IgD-negative memory B cell (primary cell): Measurements from ENCODE around the gene AMN. TPM values are rescaled to one million over a fixed set of nuclear protein-coding genes. Genes with fewer than 3 reads are reported as not detected.

Experiments used
- H3K27ac Mint-ChIP-seq, 3 donors: one replicate each; pipeline ENCODE4 v1.8.0; 2020 to 2022; ENCODE audit warnings: mild to moderate bottlenecking in 3 of 3, mixed read lengths in 3 of 3, moderate library complexity in 1 of 3
- H3K27me3 Mint-ChIP-seq: one replicate; pipeline ENCODE4 v1.8.0; 2021; ENCODE audit warnings: mixed read lengths
- H3K36me3 Mint-ChIP-seq: one replicate; pipeline ENCODE4 v1.8.0; 2020; ENCODE audit warnings: mild to moderate bottlenecking, mixed read lengths
- H3K4me1 Mint-ChIP-seq, 3 donors: one replicate each; pipeline ENCODE4 v1.8.0; 2020 to 2022; ENCODE audit warnings: mixed read lengths in 3 of 3, mild to moderate bottlenecking in 1 of 3
- H3K4me3 Mint-ChIP-seq, 4 donors: one replicate each; pipeline ENCODE4 v1.8.0; 2020 to 2022; ENCODE audit warnings: mild to moderate bottlenecking in 4 of 4, mixed read lengths in 4 of 4, moderate library complexity in 3 of 4
- H3K9me3 Mint-ChIP-seq, 3 donors: one replicate each; pipeline ENCODE4 v1.8.0; 2020 to 2021; ENCODE audit warnings: mixed read lengths in 3 of 3, mild to moderate bottlenecking in 1 of 3
- polyA plus RNA-seq: library from polyadenylated mRNA; unstranded; fragments of 300-500 nt; fragmentation: Illumina TruSeq; gene quantifications from one replicate; pipeline ENCODE4 v1.2.3, GENCODE V29; 2021

AMN gene
- polyA plus RNA-seq, 1 donor from 2014 or later: 15.0 TPM

DNA sequence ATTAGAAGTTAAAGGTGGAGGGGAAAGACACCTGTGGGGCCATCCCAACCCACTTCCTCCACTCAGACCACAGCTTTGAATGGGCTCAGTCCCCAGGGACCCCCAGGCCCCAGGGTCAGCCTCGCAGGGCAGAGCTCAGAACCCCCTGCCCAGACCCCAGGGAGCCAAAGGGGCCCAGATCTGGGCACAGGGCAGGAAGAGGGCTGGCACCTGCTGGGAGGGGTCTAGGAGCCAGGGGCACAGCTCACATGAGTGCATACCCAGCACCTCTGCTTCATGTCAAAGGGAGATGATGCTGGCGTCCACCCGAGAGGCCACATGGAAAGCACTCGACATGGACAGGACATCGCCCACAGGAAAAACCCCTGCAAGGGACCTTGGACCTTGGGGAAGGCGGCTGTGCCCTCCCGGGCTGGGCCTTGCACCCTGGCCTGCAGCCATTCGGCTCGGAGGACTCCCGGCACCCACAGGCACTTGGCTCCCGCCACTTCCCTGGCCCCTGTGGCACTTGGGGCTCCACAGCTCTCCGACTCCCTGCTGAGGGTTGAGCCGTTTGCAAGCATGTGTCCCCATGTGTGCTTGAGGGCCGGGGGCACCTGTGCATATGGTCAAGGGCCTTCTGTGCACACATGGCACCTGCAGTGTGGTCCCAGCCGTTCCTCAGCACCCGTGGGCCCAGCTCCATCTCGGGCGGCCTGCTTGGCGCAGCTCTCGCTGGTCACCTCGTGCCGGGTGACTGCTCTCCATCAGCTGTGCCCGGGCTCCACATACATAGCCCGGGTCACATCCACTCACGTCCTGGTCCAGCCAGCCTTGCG, 7.8 kb upstream of the AMN start:
- Mint-ChIP-seq H3K27ac (peak overlapping the region in 2 of 3 donors; percentile 63 to 80), H3K9me3 (no peaks in the 10 kb centered on the region), H3K4me3 (peak overlapping the region; percentile 44 to 86 (median 69)), H3K4me1 (peaks cover 30 to 38% (median 35%) of the 10 kb centered on the region in 3 donors), H3K36me3 (peaks cover 1% of the 10 kb centered on the region), H3K27me3 (peaks cover 2% of the 10 kb centered on the region)

DNA sequence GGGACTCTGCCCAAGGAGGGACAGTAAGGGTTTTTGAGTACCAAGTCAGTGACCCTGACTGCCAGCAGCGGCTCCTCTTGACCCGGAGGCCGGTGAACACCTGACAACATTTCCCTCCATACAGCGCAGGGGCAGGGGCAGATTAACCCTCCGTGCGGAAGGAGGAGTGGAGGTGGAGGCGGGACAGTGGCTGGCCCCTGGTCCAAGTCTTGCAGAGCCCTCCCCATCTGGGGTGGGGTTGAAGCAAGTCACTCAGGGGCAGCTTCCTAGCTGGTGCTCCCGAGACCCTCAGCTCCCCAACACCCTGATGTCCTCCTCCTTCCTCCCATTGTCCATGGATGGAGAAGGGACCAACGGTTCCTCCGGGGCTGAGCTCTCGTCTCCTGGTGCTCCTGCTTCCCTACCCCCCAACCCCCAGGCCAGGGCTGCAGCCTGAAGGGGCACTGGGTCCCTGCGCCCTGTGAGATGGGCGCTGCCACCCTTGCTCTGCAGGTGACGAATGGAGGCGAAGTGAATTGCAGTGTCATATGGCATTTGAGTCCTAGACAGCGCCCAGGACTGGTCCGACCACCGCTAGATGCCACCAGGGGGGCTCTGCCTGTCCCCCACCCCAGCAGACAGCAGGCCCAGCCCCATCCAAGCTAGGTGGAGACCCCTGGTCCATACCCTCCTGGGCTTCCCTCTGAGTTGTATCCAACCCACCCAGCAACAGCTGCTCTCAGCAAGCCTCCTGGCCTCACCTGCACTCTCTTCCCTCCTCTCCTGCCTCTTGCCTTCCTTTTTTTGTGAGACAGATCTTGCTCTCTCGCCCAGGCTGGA, 7.0 kb upstream of the AMN start:
- Mint-ChIP-seq H3K9me3 (no peaks in the 10 kb centered on the region), H3K4me3 (peak overlapping the region in 3 of 4 donors; percentile 41 to 53 (median 49)), H3K27me3 (peaks cover 2% of the 10 kb centered on the region), H3K36me3 (peaks cover 1% of the 10 kb centered on the region), H3K4me1 (peaks cover 30 to 38% (median 35%) of the 10 kb centered on the region in 3 donors), H3K27ac (peak overlapping the region; percentile 63 to 95 (median 81))

GRCh38 chr14:102916347-102917055, 6.0 kb upstream of the AMN start:
- peaks cover 2% of the 10 kb centered on the region for H3K27me3 Mint-ChIP-seq
- peaks cover 28 to 35% (median 30%) of the 10 kb centered on the region in 3 donors for H3K4me1 Mint-ChIP-seq
- no peaks in the 10 kb centered on the region for H3K36me3 Mint-ChIP-seq
- peak overlapping the region in 2 of 4 donors; percentile 63 to 81 for H3K4me3 Mint-ChIP-seq
- no peaks in the 10 kb centered on the region for H3K9me3 Mint-ChIP-seq
- peak overlapping the region in 2 of 3 donors; percentile 92 to 95 for H3K27ac Mint-ChIP-seq

- Mint-ChIP-seq H3K9me3 (no peaks in the 10 kb centered on the region), H3K36me3 (no peaks in the 10 kb centered on the region), H3K27me3 (peaks cover 2% of the 10 kb centered on the region), H3K4me1 (peaks cover 28 to 35% (median 30%) of the 10 kb centered on the region in 3 donors), H3K4me3 (peak overlapping the region in 2 of 4 donors; percentile 29 to 78), H3K27ac (peak overlapping the region in 2 of 3 donors; percentile 92 to 95)
These were observed 5.4 kb upstream of the AMN start for GRCh38 chr14:102917056-102917385.

- H3K4me3 Mint-ChIP-seq: peak overlapping the region in 2 of 4 donors; percentile 29 to 78
- H3K4me1 Mint-ChIP-seq: peaks cover 28 to 35% (median 30%) of the 10 kb centered on the region in 3 donors
- H3K27ac Mint-ChIP-seq: peak overlapping the region in 1 of 3 donors; percentile 95
- H3K27me3 Mint-ChIP-seq: peaks cover 2% of the 10 kb centered on the region
- no peaks in the 10 kb centered on the region for H3K9me3 Mint-ChIP-seq
- H3K36me3 Mint-ChIP-seq: no peaks in the 10 kb centered on the region
These were observed 4.8 kb upstream of the AMN start for GRCh38 chr14:102917469-102918211.

- Mint-ChIP-seq H3K4me1 (peaks cover 28 to 35% (median 33%) of the 10 kb centered on the region in 3 donors), H3K27ac (no peak overlapping the region), H3K4me3 (no peak overlapping the region), H3K9me3 (no peaks in the 10 kb centered on the region), H3K36me3 (no peaks in the 10 kb centered on the region), H3K27me3 (peaks cover 5% of the 10 kb centered on the region)
These were observed 4.0 kb upstream of the AMN start for GRCh38 chr14:102918438-102918837.

- peaks cover 5% of the 10 kb centered on the region for H3K27me3 Mint-ChIP-seq
- H3K4me3 Mint-ChIP-seq: no peak overlapping the region
- no peaks in the 10 kb centered on the region for H3K9me3 Mint-ChIP-seq
- H3K4me1 Mint-ChIP-seq: peaks cover 19 to 23% (median 20%) of the 10 kb centered on the region in 3 donors
- H3K36me3 Mint-ChIP-seq: no peaks in the 10 kb centered on the region
- no peak overlapping the region for H3K27ac Mint-ChIP-seq
These were observed 2.0 kb upstream of the AMN start for GRCh38 chr14:102920273-102920997.

DNA sequence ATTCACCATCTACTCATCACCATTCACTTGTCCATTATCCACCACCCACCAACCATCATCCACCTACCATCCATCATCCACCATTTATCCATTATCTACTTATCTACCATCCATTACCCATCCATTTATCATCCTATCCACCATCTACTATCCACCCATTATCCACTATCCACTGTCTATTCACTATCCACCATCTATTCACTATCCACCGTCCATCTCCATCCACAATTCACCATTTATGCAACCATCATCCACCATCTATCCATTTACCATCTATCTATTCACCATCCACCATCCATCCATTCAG, 1.5 kb upstream of the AMN start:
- Mint-ChIP-seq H3K9me3 (no peaks in the 10 kb centered on the region), H3K4me3 (no peak overlapping the region), H3K27ac (no peak overlapping the region), H3K4me1 (peaks cover 16 to 19% (median 17%) of the 10 kb centered on the region in 3 donors), H3K27me3 (peaks cover 5% of the 10 kb centered on the region), H3K36me3 (peaks cover 1% of the 10 kb centered on the region)

DNA sequence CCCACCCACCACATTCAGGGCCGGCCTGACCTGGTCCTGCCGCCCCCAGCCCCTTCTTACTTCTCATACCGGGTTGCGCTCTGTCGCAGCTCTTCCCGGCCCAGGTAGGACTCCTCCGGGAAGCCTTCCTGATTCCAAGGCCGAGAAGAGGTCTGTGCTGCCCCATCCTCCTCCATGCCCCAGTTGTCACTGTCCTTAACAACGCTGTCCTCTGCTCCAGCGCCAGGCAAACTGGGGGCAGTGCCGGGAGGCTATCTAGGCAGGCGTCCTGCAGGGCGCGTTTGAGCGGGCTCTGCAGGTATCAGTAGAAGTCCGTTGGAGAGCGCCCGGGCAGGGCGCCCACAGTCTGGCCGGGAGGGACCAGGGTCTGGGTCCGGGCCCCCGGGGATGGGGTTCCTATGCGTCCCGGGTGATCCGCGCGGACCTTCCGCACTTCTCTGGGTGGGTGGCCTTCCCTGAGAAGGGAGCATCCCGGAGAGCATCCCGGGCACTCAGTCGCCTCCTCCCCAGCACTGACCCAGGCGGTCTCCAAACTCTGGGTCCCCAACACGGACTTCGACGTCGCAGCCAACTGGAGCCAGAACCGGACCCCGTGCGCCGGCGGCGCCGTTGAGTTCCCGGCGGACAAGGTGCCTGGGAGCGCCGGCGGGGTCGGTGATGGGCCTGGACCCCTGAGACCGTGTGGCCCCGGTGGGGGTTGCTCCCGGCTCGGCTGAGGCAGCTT, 900 bp downstream of the AMN start:
- Mint-ChIP-seq H3K27ac (peak overlapping the region in 2 of 3 donors; percentile 68 to 73), H3K27me3 (peaks cover 3% of the 10 kb centered on the region), H3K36me3 (peaks cover 1% of the 10 kb centered on the region), H3K9me3 (no peaks in the 10 kb centered on the region), H3K4me3 (peak overlapping the region in 2 of 4 donors; percentile 81 to 92), H3K4me1 (peaks cover 4 to 8% (median 8%) of the 10 kb centered on the region in 3 donors)

DNA sequence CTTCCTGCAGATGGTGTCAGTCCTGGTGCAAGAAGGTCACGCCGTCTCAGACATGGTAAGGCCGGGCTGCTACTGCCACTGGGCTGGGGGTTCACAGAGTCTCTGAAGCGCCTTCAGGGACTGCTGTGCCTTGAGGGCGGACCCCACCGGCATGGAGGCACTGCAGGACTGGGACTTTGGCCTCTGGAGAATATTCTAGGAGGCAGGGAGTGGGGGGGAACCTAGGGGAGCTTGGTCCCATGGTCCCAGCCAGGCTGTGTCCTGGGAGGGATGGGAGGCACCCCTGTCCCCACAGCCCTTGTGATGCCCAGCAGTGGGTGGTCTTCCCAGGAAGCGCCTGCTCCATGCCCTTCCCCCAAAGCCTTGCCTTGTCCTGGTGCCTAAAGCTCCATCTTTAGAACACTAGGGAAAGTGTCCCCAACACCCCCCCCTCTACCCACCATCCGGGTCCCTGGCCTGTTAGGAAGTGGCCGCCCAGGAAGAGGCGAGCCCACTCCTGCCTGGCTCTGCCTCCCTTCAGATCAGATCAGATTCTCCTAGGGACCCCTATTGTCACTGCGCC, 1.5 kb downstream of the AMN start:
- Mint-ChIP-seq H3K4me1 (peaks cover 4 to 8% (median 8%) of the 10 kb centered on the region in 3 donors), H3K36me3 (peaks cover 1% of the 10 kb centered on the region), H3K27me3 (peaks cover 3% of the 10 kb centered on the region), H3K27ac (no peak overlapping the region), H3K9me3 (no peaks in the 10 kb centered on the region), H3K4me3 (peak overlapping the region; percentile 30 to 66 (median 57))

DNA sequence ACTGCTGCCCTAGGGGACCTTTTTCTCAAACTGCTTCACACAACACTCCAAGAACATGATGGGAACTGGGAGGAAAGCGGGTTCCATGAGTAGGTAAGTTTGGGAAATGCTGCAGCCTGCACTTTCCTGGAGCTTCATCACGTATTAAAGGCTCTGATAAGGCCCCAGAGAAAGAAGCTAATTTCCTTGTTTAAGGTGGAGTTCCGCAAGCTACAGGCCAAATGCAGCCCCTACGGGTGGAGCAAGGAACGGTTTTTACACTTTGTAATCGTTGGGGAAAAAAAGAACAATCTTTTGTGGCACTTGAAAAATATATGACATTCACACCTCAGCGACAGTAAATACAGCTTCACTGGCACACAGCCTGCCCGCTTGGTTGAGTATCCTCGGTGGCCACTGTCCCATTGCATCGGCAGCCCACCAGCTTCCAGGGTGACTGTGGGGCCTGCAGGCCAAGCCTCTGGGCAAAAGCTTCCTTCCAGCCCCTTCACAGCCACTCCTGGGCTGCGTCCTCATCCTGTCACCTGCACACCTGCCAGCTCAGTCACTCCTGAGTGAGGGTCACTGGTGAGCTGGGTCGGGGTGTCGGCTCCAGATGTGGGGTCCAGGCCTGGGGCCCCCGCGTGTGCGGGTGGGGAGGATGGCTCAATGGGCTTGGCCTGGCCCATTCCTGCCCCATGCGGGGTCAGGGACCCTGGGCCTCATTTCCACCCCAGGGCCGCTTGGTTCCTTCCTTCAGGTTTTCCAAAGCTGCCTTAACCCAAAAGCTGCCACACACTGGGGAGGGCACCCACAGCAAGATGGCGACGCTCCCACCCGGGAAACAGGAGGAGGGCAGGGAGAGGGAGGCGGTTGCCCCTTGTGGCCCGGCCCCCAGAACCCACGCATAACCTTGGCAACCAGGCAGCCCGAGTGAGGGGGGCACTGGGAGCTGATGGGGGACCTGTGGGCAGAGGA, 2.4 kb downstream of the AMN start:
- H3K27me3 Mint-ChIP-seq: peaks cover 3% of the 10 kb centered on the region
- peak overlapping the region; percentile 37 to 66 (median 54) for H3K4me3 Mint-ChIP-seq
- peak overlapping the region in 1 of 3 donors; percentile 21 for H3K27ac Mint-ChIP-seq
- H3K9me3 Mint-ChIP-seq: no peaks in the 10 kb centered on the region
- H3K4me1 Mint-ChIP-seq: peaks cover 4 to 8% (median 8%) of the 10 kb centered on the region in 3 donors
- peaks cover 1% of the 10 kb centered on the region for H3K36me3 Mint-ChIP-seq

DNA sequence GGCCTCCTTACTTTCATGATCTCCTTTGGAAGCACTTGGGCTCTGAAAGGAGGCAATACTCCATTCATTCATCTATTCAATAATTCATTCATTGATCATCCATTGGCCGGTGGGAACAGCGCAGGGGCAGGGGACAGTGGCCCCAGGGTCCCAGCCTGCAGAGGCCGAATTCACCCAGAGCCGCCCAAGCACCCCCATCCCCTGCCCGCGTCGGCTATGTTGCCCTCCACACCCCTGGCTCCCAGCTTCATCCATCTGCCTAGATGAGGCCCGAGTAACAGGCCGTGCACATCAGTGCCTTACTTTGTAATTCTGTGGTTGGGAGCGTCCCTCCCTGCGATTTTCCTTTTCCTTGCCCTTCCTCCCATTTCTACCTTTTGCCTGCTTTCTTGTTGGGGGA, 3.2 kb downstream of the AMN start:
- H3K27me3 Mint-ChIP-seq: peaks cover 3% of the 10 kb centered on the region
- H3K27ac Mint-ChIP-seq: peak overlapping the region in 1 of 3 donors; percentile 19
- peaks cover 4 to 8% (median 8%) of the 10 kb centered on the region in 3 donors for H3K4me1 Mint-ChIP-seq
- peaks cover 1% of the 10 kb centered on the region for H3K36me3 Mint-ChIP-seq
- no peaks in the 10 kb centered on the region for H3K9me3 Mint-ChIP-seq
- H3K4me3 Mint-ChIP-seq: peak overlapping the region; percentile 32 to 75 (median 56)
